Ishikawa (cell line): ENCODE results near the gene OR11A1.

Experiments used
- EGR1 ChIP-seq: IDR thresholded peaks from 2 replicates; pipeline ENCODE4 v1.6.1; 2012
- EP300 ChIP-seq: IDR thresholded peaks from 2 replicates; pipeline ENCODE4 v1.6.1; 2012; ENCODE audit warnings: borderline replicate concordance
- NFIC ChIP-seq: IDR thresholded peaks from 2 replicates; pipeline ENCODE4 v1.6.1; 2012
- RAD21 ChIP-seq: IDR thresholded peaks from 2 replicates; pipeline ENCODE4 v1.6.1; 2012; ENCODE audit warnings: low read depth
- REST ChIP-seq: IDR thresholded peaks from 2 replicates; pipeline ENCODE4 v1.6.1; 2012; ENCODE audit warnings: low read depth, mild to moderate bottlenecking
- TAF1 ChIP-seq: IDR thresholded peaks from 2 replicates; pipeline ENCODE4 v1.6.1; 2012; ENCODE audit warnings: low read depth, mild to moderate bottlenecking
- TCF12 ChIP-seq: IDR thresholded peaks from 2 replicates; pipeline ENCODE4 v1.6.1; 2012; ENCODE audit warnings: low read depth
- ZBTB7A ChIP-seq: IDR thresholded peaks from 2 replicates; pipeline ENCODE4 v1.6.1; 2012; ENCODE audit warnings: low read depth
- TF ChIP-seq, protein P1 (sequence below): IDR thresholded peaks from 2 replicates; pipeline ENCODE4 v1.6.1; 2012

DNA sequence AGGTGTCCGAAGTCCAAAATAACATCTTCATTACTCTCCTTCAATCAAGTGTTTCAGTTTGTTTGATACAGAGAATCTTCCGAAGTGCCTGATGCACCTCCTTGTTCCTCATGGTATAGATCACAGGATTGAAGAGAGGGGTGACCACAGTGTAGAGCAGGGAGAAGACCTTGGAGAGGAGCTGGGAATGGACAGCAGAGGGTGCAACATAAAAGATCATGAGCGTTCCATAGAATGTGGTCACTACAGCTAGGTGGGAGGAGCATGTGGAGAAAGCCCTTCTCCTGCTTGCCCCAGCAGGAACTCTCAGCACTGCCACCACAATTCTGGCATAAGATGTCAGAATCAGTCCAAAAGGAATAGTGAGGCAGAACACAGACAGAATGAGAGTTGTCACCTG, 30.2 kb downstream of the OR11A1 start:
- TF ChIP-seq TAF1 (no peak), ZBTB7A (no peak), REST (no peak), EGR1 (no peak), EP300 (no peak), TCF12 (no peak), NFIC (no peak), RAD21 (no peak)
- TF ChIP-seq, protein P1, sequence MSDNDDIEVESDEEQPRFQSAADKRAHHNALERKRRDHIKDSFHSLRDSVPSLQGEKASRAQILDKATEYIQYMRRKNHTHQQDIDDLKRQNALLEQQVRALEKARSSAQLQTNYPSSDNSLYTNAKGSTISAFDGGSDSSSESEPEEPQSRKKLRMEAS, result no peak
